HG03097 (cell line): Measurements from ENCODE around the gene RANGAP1.

ENCODE experiments used
- ATAC-seq: cut with Tn5 transposase; IDR thresholded peaks from one replicate; pipeline ENCODE4 v1.9.1; 2021; ENCODE audit not compliant: unreplicated experiment, low FRiP score

RANGAP1 gene

GRCh38 chr22:41238570-41239442, 47.2 kb downstream of the RANGAP1 start:
- ATAC-seq: no peak

GRCh38 chr22:41237707-41238569, 48.0 kb downstream of the RANGAP1 start:
- no peak for ATAC-seq

GRCh38 chr22:41237036-41237706, 48.8 kb downstream of the RANGAP1 start:
- ATAC-seq: no peak

GRCh38 chr22:41234815-41235695, 50.9 kb downstream of the RANGAP1 start:
- ATAC-seq: no peak

- ATAC-seq: no peak
These were observed 54.6 kb downstream of the RANGAP1 start for GRCh38 chr22:41231369-41231768.

- no peak for ATAC-seq
These were observed 55.6 kb downstream of the RANGAP1 start for GRCh38 chr22:41230401-41230785.

- no peak for ATAC-seq
These were observed 56.1 kb downstream of the RANGAP1 start for GRCh38 chr22:41229730-41230400.

- no peak for ATAC-seq
These were observed 56.8 kb downstream of the RANGAP1 start for GRCh38 chr22:41229215-41229614.

- ATAC-seq: no peak
These were observed 59.0 kb downstream of the RANGAP1 start for GRCh38 chr22:41226723-41227655.

GRCh38 chr22:41223535-41223934, 62.5 kb downstream of the RANGAP1 start:
- ATAC-seq: no peak

- ATAC-seq: no peak
These were observed 63.0 kb downstream of the RANGAP1 start for GRCh38 chr22:41222846-41223507.

- ATAC-seq: no peak
These were observed 68.3 kb downstream of the RANGAP1 start for GRCh38 chr22:41217553-41218157.

- ATAC-seq: no peak
These were observed 69.0 kb downstream of the RANGAP1 start for GRCh38 chr22:41216984-41217383.

GRCh38 chr22:41215926-41216325, 70.1 kb downstream of the RANGAP1 start:
- no peak for ATAC-seq

- ATAC-seq: no peak
These were observed 70.6 kb downstream of the RANGAP1 start for GRCh38 chr22:41215409-41215808.

- ATAC-seq: no peak
These were observed 79.3 kb downstream of the RANGAP1 start for GRCh38 chr22:41206719-41207118.
